Ishikawa (cell line): ENCODE measurements around the gene CCP110.

ENCODE experiments used
- CEBPB ChIP-seq: IDR thresholded peaks from 2 replicates; pipeline ENCODE4 v1.6.1; 2012
- CREB1 ChIP-seq: IDR thresholded peaks from 2 replicates; pipeline ENCODE4 v1.6.1; 2012; ENCODE audit warnings: low read depth
- EP300 ChIP-seq: IDR thresholded peaks from 2 replicates; pipeline ENCODE4 v1.6.1; 2012; ENCODE audit warnings: borderline replicate concordance
- FOXM1 ChIP-seq: IDR thresholded peaks from 2 replicates; pipeline ENCODE4 v1.6.1; 2012; ENCODE audit warnings: low read depth, borderline replicate concordance
- NFIC ChIP-seq: IDR thresholded peaks from 2 replicates; pipeline ENCODE4 v1.6.1; 2012
- RAD21 ChIP-seq: IDR thresholded peaks from 2 replicates; pipeline ENCODE4 v1.6.1; 2012; ENCODE audit warnings: low read depth
- REST ChIP-seq: IDR thresholded peaks from 2 replicates; pipeline ENCODE4 v1.6.1; 2012; ENCODE audit warnings: low read depth, mild to moderate bottlenecking
- TAF1 ChIP-seq: IDR thresholded peaks from 2 replicates; pipeline ENCODE4 v1.6.1; 2012; ENCODE audit warnings: low read depth, mild to moderate bottlenecking
- TCF12 ChIP-seq: IDR thresholded peaks from 2 replicates; pipeline ENCODE4 v1.6.1; 2012; ENCODE audit warnings: low read depth
- TEAD4 ChIP-seq: IDR thresholded peaks from 2 replicates; pipeline ENCODE4 v1.6.1; 2012
- USF1 ChIP-seq: IDR thresholded peaks from 2 replicates; pipeline ENCODE4 v1.6.1; 2012
- YY1 ChIP-seq: IDR thresholded peaks from 2 replicates; pipeline ENCODE4 v1.6.1; 2012; ENCODE audit warnings: low read depth
- TF ChIP-seq, protein P1 (sequence below): IDR thresholded peaks from 2 replicates; pipeline ENCODE4 v1.6.1; 2012

GRCh38 chr16:19523184-19523558 lies 571 bp upstream of the CCP110 start:
- no peak for TF ChIP-seq CEBPB
- no peak for TF ChIP-seq REST
- no peak for TF ChIP-seq RAD21
- TF ChIP-seq YY1 = no peak
- TF ChIP-seq, protein P1, sequence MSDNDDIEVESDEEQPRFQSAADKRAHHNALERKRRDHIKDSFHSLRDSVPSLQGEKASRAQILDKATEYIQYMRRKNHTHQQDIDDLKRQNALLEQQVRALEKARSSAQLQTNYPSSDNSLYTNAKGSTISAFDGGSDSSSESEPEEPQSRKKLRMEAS = no peak
- TF ChIP-seq EP300 = no peak
- TF ChIP-seq TAF1 = no peak
- TF ChIP-seq USF1 = no peak
- TF ChIP-seq TEAD4 = no peak
- TF ChIP-seq NFIC = no peak
- no peak for TF ChIP-seq TCF12
- TF ChIP-seq FOXM1 = no peak
- TF ChIP-seq CREB1 = no peak
